ENCODE measurements around the gene VPS33A.

The VPS33A gene

DNA sequence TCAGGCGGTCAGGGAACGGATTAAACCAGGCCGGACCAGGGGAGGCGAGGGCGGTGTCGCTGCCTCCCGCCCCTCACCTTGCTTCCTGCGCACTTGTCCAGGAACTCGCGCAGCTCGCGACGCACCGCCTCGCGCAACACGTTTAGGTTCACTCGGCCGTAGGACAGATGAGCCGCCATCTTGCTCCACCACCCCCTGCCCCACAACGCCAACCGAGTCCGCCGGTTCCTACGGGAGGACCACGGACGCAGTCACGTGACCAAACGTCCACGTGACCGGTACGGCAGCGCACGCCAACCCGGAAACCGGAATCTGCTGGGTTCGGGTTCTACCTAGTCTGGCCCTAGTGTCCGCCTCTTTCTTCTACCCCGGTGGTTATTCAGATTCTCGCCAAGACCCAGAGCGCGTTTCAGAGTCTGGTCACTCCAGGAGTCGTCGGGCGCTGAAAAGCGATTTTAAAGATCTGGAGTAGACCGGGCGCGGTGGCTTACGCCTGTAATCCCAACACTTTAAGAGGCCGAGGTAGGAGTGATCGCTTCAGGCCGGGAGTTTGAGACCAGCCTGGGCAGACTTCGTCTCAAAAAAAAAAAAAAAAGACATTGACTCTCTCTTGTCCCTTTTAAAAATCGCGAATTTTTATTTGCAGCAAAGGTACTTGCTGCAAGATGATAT is at the start of gene VPS33A:
Gene VPS33A, minus strand, starts transcription at position 265 of the 672 bp plus-strand sequence. Its CDS starts 86 bp downstream, at position 179.
- Histone ChIP-seq H3K36me3 (ENCODE audit: control insufficient read depth, insufficient read depth, low read length) (peaks cover 21% of the 10 kb centered on the region), H3K9ac (ENCODE audit: low read depth, low read length) (peak within 1 kb of the TSS; percentile 91), H3K27me3 (ENCODE audit: control insufficient read depth, insufficient read depth, low read length) (no peaks in the 10 kb centered on the region), H3K9me3 (ENCODE audit: control insufficient read depth, insufficient read depth, low read length) (no peaks in the 10 kb centered on the region), H3K4me3 (ENCODE audit: low read depth, low read length) (peak within 1 kb of the TSS; percentile 92), H3K27ac (ENCODE audit: low read depth, low read length) (peak within 1 kb of the TSS; percentile 81), H3K4me1 (ENCODE audit: control insufficient read depth, insufficient read depth, low read length) (0 out of 2 replicates have a peak, but pooled peaks cover 6% of the 10 kb centered on the region)

DNA sequence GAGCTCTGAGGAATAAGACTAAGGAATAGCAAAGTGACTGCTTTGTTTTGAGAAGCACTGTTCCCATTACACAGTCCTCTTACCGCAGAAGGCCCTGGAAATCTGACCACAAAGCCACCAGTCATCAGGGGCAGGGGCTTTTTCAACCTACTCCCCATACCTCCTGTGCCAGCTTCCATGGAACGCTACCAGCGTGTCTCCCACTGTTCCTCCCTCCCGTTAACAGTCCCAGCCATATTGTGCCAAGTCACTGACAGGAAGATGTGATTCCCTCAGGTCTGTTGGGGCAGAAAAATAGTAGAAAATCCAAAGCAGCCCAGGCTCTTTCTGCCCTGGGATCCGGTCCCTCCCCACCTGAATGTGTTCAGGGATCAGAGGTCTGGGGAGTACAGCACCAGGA is 46.6 kb upstream of the VPS33A start:
- Histone ChIP-seq H3K36me3 (ENCODE audit: control insufficient read depth, insufficient read depth, low read length) (peaks cover 4% of the 10 kb centered on the region; the same call in 1 of the 2 replicates), H3K4me3 (ENCODE audit: low read depth, low read length) (no peak overlapping the region), H3K27ac (ENCODE audit: low read depth, low read length) (no peak overlapping the region), H3K9ac (ENCODE audit: low read depth, low read length) (no peak overlapping the region), H3K27me3 (ENCODE audit: control insufficient read depth, insufficient read depth, low read length) (no peaks in the 10 kb centered on the region), H3K4me1 (ENCODE audit: control insufficient read depth, insufficient read depth, low read length) (no peaks in the 10 kb centered on the region), H3K9me3 (ENCODE audit: control insufficient read depth, insufficient read depth, low read length) (no peaks in the 10 kb centered on the region)

DNA sequence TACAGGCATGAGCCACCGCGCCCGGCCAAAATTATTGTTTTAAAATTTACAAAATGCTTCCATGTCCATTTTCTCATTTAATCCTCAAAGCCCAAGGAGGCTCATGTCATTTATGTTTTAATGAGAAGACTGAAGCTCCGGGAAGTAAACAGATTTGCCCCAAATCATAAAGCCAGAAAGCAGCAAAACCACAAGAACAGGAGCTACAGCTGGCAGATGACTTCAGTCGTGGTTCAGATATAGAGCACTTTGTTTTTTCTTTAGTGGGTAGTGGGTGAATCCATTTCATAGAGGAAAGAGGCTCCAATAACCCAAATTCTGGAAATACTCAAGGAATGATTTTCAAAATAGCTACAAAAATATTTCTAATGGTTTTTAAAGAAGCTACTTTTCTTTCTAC is 45.4 kb upstream of the VPS33A start:
- Histone ChIP-seq H3K27me3 (ENCODE audit: control insufficient read depth, insufficient read depth, low read length) (no peaks in the 10 kb centered on the region), H3K9me3 (ENCODE audit: control insufficient read depth, insufficient read depth, low read length) (no peaks in the 10 kb centered on the region), H3K36me3 (ENCODE audit: control insufficient read depth, insufficient read depth, low read length) (no peaks in the 10 kb centered on the region), H3K4me1 (ENCODE audit: control insufficient read depth, insufficient read depth, low read length) (no peaks in the 10 kb centered on the region), H3K9ac (ENCODE audit: low read depth, low read length) (no peak overlapping the region), H3K4me3 (ENCODE audit: low read depth, low read length) (no peak overlapping the region), H3K27ac (ENCODE audit: low read depth, low read length) (no peak overlapping the region)

DNA sequence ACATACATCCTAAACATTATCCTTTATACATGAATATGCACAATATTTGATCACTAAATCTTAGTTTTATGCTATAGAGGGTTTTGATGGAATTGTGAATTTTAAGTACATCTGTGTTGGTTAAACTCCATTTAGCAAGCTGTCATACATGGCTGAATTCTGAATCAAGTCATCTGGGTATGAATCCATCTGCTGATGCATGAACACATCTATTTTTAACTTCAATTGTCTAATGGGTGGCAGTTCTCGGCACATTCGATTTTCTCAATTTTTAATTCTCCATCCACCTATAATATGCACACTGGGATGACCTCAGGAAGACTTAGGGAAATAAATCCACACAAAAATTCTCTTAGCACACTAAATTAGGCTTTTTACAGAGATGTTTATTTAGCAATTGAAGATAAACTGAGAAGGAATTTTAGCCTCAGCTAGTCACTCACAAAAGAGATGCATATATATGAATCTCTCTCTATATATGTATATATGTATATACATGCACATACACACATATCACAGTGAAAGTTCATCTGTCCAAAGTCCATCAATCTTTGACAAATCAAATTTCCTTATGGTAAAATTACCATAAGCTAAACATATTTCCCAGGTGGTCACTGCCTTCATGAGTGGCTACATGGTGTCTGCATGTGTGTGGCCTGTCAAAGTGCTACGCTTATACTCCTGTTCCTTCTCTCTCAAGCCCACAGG is 44.5 kb upstream of the VPS33A start:
- no peaks in the 10 kb centered on the region for H3K27me3 ChIP-seq (ENCODE audit: control insufficient read depth, insufficient read depth, low read length)
- H3K4me1 ChIP-seq (ENCODE audit: control insufficient read depth, insufficient read depth, low read length), result no peaks in the 10 kb centered on the region
- no peak overlapping the region for H3K27ac ChIP-seq (ENCODE audit: low read depth, low read length)
- no peak overlapping the region for H3K9ac ChIP-seq (ENCODE audit: low read depth, low read length)
- no peak overlapping the region for H3K4me3 ChIP-seq (ENCODE audit: low read depth, low read length)
- H3K9me3 ChIP-seq (ENCODE audit: control insufficient read depth, insufficient read depth, low read length), result no peaks in the 10 kb centered on the region
- H3K36me3 ChIP-seq (ENCODE audit: control insufficient read depth, insufficient read depth, low read length), result no peaks in the 10 kb centered on the region

DNA sequence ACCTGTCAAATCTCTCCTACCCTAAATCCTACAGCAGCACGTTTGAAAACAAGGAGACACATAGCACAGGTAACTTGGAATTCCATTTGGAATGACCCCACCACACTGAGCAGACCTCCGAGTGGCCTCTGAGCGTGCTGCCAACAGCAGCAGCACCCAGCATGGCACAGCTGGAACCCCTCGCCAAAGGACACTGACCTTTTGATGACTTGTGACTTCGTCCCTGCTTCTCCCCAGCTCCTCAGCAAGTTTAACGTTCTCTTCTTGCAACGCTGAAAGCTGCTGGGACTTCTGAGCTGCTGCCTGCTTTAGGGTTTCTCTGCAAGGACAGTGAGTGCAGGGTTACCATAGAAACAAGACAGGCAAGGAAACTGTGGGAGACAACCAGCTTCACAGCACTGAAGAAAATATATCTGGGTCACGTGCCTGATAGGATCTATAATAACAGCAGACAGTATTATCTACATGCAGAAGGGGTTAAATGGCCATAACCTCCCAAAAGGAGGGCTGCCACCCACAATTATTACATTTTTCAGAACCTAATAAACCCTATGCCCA is 43.3 kb upstream of the VPS33A start:
- no peak overlapping the region for H3K9ac ChIP-seq (ENCODE audit: low read depth, low read length)
- no peaks in the 10 kb centered on the region for H3K4me1 ChIP-seq (ENCODE audit: control insufficient read depth, insufficient read depth, low read length)
- no peak overlapping the region for H3K4me3 ChIP-seq (ENCODE audit: low read depth, low read length)
- no peaks in the 10 kb centered on the region for H3K27me3 ChIP-seq (ENCODE audit: control insufficient read depth, insufficient read depth, low read length)
- no peak overlapping the region for H3K27ac ChIP-seq (ENCODE audit: low read depth, low read length)
- H3K36me3 ChIP-seq (ENCODE audit: control insufficient read depth, insufficient read depth, low read length), result no peaks in the 10 kb centered on the region
- no peaks in the 10 kb centered on the region for H3K9me3 ChIP-seq (ENCODE audit: control insufficient read depth, insufficient read depth, low read length)

DNA sequence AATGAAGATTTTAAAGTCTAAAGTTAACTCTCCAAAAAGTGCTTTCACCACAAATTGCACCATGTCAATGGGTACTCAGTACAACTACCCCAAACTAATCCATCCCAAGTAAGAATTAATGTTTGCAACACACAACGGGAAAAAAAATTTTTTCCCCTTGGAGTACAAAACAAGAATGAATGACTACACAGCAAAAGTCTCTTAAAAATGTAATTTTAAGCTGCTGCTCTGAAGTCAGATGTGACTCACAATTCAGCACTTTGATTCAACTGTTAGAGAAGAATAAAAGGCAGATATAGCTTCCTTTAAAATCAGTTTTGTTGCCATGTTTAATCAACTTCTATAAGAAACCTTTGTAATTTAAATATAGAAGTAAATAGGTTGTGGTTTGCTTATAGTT is 42.5 kb upstream of the VPS33A start:
- no peaks in the 10 kb centered on the region for H3K9me3 ChIP-seq (ENCODE audit: control insufficient read depth, insufficient read depth, low read length)
- H3K36me3 ChIP-seq (ENCODE audit: control insufficient read depth, insufficient read depth, low read length), result no peaks in the 10 kb centered on the region
- H3K27me3 ChIP-seq (ENCODE audit: control insufficient read depth, insufficient read depth, low read length), result no peaks in the 10 kb centered on the region
- H3K27ac ChIP-seq (ENCODE audit: low read depth, low read length), result no peak overlapping the region
- no peak overlapping the region for H3K9ac ChIP-seq (ENCODE audit: low read depth, low read length)
- no peaks in the 10 kb centered on the region for H3K4me1 ChIP-seq (ENCODE audit: control insufficient read depth, insufficient read depth, low read length)
- H3K4me3 ChIP-seq (ENCODE audit: low read depth, low read length), result no peak overlapping the region

DNA sequence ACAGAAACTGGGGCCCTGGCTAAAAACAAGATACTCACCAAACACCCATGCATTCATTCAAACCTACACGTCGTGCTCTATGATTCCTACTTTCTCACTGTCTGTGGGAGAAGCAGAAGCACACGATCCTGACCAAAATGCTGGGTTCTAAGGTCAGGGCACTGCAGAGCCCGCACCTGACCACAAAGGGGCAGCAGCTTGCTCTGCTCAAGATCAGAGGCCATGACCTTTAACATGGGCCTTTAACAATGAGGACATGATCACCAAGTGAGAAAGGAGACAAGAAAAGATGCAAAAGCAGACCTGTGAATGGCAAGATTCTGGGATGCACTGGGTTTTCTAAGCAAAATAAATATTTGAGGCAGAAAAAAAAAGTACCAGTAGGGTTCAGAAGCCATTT is 40.1 kb upstream of the VPS33A start:
- Histone ChIP-seq H3K36me3 (ENCODE audit: control insufficient read depth, insufficient read depth, low read length) (no peaks in the 10 kb centered on the region), H3K4me1 (ENCODE audit: control insufficient read depth, insufficient read depth, low read length) (no peaks in the 10 kb centered on the region), H3K9me3 (ENCODE audit: control insufficient read depth, insufficient read depth, low read length) (no peaks in the 10 kb centered on the region), H3K4me3 (ENCODE audit: low read depth, low read length) (no peak overlapping the region), H3K27me3 (ENCODE audit: control insufficient read depth, insufficient read depth, low read length) (no peaks in the 10 kb centered on the region), H3K27ac (ENCODE audit: low read depth, low read length) (no peak overlapping the region), H3K9ac (ENCODE audit: low read depth, low read length) (no peak overlapping the region)

DNA sequence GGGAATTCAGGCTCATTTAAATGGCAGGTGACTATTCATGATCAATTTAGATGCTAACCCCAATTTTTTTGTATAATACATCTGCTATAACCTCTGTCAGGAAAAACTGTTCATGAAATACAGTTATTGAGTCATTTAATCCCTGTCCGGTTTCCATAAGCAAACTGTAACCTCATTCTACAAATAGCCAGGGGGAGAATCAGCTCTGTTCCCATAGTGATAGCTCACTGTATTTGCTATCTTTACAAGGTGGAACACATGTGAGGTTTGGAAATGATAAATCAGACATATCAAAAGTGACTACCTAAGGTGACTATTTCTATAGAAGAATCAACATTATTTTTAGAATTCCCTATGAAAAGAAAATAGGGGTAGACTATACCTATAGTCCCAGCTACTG is 38.6 kb upstream of the VPS33A start:
- H3K27ac ChIP-seq (ENCODE audit: low read depth, low read length), result no peak overlapping the region
- H3K4me3 ChIP-seq (ENCODE audit: low read depth, low read length), result no peak overlapping the region
- H3K4me1 ChIP-seq (ENCODE audit: control insufficient read depth, insufficient read depth, low read length), result no peaks in the 10 kb centered on the region
- no peaks in the 10 kb centered on the region for H3K36me3 ChIP-seq (ENCODE audit: control insufficient read depth, insufficient read depth, low read length)
- no peaks in the 10 kb centered on the region for H3K27me3 ChIP-seq (ENCODE audit: control insufficient read depth, insufficient read depth, low read length)
- no peaks in the 10 kb centered on the region for H3K9me3 ChIP-seq (ENCODE audit: control insufficient read depth, insufficient read depth, low read length)
- H3K9ac ChIP-seq (ENCODE audit: low read depth, low read length), result no peak overlapping the region

DNA sequence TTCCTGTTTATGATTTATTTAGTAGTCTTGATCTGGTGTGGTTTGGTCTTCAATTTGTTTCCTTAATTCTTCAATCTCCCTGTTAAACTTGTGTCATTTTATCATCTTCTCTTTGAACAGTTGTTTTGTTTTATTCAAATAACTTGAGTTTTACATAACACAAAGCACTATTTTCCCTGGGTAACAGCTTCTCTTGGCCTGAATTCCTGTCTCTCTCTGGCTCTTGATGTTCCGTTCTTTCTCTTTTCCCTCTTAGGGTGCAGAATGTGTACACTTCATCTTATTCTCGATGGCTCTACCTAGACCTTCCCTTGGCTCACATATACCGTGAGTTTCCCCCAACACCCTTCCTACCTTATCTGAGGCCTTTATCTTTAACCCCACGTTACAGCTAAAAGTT is 36.8 kb upstream of the VPS33A start:
- Histone ChIP-seq H3K4me1 (ENCODE audit: control insufficient read depth, insufficient read depth, low read length) (no peaks in the 10 kb centered on the region), H3K27ac (ENCODE audit: low read depth, low read length) (no peak overlapping the region), H3K4me3 (ENCODE audit: low read depth, low read length) (no peak overlapping the region)

DNA sequence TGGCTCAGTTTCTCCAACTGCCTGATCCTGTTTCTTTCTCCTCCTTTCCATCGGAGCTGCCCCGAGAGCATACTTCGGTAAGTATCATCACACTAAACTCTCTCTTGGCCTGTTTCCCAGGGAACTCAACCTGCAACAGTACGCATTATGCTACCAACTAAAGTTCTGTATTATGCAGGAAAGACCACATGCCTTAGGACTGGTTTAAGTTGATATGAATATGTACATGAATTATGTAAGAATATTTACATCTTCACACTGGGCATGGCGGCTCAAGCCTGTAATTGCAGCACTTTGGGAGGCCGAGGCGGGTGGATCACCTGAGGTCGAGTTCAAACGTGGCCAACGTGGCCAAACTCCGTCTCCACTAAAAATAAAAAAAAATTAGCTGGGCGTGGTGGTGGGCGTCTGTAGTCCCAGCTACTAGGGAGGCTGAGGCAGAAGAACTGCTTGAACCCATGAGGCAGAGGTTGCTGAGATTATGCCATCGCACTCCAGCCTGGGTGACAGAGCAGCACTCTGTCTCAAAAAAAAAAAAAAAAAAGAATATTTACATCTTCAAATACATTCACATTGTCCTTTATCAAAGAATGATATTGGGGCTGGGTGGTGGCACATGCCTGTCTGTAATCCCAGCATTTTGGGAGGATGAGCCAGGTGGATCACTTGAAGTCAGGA is 31.9 kb upstream of the VPS33A start:
- H3K27me3 ChIP-seq (ENCODE audit: control insufficient read depth, insufficient read depth, low read length), result no peaks in the 10 kb centered on the region
- no peak overlapping the region for H3K27ac ChIP-seq (ENCODE audit: low read depth, low read length)
- H3K36me3 ChIP-seq (ENCODE audit: control insufficient read depth, insufficient read depth, low read length), result 0 out of 2 replicates have a peak, but pooled peaks cover 2% of the 10 kb centered on the region
- H3K4me1 ChIP-seq (ENCODE audit: control insufficient read depth, insufficient read depth, low read length), result no peaks in the 10 kb centered on the region
- no peak overlapping the region for H3K4me3 ChIP-seq (ENCODE audit: low read depth, low read length)
- H3K9me3 ChIP-seq (ENCODE audit: control insufficient read depth, insufficient read depth, low read length), result no peaks in the 10 kb centered on the region
- H3K9ac ChIP-seq (ENCODE audit: low read depth, low read length), result no peak overlapping the region

More for the DNA sequence above, 36.8 kb upstream of the VPS33A start:
- H3K27me3 ChIP-seq (ENCODE audit: control insufficient read depth, insufficient read depth, low read length), result no peaks in the 10 kb centered on the region
- H3K9me3 ChIP-seq (ENCODE audit: control insufficient read depth, insufficient read depth, low read length), result no peaks in the 10 kb centered on the region
- H3K9ac ChIP-seq (ENCODE audit: low read depth, low read length), result no peak overlapping the region
- no peaks in the 10 kb centered on the region for H3K36me3 ChIP-seq (ENCODE audit: control insufficient read depth, insufficient read depth, low read length)

DNA sequence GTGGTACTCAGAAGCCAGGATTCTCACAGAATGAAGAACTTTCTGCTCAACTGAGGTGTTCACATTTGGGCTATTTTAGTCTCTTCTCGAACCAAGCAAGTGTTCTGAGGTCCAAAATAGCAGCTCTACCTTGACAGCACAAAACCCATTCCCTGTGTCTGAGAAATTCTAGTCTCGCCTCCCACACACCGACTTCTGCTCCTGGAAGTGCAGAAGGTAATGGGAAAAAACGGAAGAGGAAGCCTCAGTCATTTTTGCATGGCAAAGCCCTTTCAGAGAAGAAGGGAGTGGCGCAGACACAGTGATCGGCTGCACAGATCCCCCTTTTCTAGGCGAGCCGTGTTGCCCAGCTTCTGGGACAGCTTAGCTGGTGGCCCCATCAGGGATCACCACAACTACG is 31.2 kb upstream of the VPS33A start:
- H3K27ac ChIP-seq (ENCODE audit: low read depth, low read length), result no peak overlapping the region
- H3K4me3 ChIP-seq (ENCODE audit: low read depth, low read length), result no peak overlapping the region

More for the DNA sequence above, 31.2 kb upstream of the VPS33A start:
- Histone ChIP-seq H3K4me1 (ENCODE audit: control insufficient read depth, insufficient read depth, low read length) (no peaks in the 10 kb centered on the region), H3K36me3 (ENCODE audit: control insufficient read depth, insufficient read depth, low read length) (0 out of 2 replicates have a peak, but pooled peaks cover 2% of the 10 kb centered on the region), H3K9me3 (ENCODE audit: control insufficient read depth, insufficient read depth, low read length) (no peaks in the 10 kb centered on the region), H3K27me3 (ENCODE audit: control insufficient read depth, insufficient read depth, low read length) (no peaks in the 10 kb centered on the region), H3K9ac (ENCODE audit: low read depth, low read length) (no peak overlapping the region)

Data from HUES48 (cell line).